OCI-M2 (cell line): ENCODE results near the gene RPTN.

ENCODE experiments used
- DNase-seq: peaks from one replicate; lab custom pipeline; 2025; ENCODE audit not compliant: unreplicated experiment; lab: John Stamatoyannopoulos, UW

Gene RPTN

DNA sequence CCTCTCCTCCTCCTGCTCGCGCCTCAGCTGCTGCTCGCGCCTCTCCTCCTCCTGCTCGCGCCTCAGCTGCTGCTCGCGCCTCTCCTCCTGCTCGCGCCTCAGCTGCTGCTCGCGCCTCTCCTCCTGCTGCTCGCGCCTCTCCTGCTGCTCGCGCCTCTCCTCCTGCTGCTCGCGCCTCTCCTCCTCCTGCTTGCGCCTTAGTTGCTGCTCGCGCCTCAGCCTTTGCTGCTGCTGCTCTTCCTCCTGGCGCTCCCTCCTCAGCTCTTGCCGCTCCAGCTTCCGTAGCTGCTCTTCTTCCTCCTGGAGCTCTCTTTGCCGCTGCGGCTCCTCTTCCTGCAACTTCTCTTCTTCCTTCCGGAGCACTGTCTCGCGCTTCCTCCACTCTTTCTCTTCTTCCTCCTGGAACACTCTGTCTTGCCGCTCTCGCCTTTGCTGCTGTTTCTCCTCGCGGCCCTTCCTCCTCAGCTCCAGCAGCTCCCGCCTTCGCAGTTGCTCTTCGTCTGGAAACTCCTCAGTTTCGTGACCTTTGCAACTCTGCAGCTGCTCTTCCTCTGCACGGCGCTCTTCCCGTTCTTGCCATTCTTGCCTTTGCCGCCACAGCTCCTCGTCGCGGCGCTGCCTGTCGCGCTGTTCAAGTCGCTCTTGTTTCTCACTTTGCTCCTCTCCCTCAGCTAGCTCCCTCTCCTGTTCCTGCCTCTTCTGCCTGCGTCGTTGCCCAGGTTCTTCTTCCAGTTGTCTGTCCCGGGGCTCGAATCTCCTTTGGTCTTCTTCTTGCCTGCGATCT lies 46.7 kb downstream of the RPTN start:
- no peak for DNase-seq

DNA sequence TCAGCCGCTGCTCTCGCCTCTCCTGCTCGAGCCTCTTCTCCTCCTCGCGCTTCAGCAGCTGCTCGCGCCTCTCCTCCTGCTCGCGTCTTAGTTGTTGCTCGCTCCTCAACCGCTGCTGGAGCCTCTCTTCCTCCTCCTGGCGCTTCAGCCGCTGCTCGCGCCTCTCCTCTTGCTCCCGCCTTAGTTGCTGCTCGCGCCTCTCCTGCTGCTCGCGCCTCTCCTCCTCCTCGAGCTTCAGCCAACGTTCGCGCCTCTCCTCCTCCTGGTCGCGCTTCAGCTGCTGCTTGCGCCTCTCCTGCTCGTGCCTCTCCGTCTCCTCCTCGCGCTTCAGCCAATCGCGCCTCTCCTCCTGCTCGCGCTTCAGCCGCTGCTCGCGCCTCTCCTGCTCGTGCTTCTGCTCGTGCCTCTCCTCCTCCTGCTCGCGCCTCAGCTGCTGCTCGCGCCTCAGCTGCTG lies 47.5 kb downstream of the RPTN start:
- no peak for DNase-seq

DNA sequence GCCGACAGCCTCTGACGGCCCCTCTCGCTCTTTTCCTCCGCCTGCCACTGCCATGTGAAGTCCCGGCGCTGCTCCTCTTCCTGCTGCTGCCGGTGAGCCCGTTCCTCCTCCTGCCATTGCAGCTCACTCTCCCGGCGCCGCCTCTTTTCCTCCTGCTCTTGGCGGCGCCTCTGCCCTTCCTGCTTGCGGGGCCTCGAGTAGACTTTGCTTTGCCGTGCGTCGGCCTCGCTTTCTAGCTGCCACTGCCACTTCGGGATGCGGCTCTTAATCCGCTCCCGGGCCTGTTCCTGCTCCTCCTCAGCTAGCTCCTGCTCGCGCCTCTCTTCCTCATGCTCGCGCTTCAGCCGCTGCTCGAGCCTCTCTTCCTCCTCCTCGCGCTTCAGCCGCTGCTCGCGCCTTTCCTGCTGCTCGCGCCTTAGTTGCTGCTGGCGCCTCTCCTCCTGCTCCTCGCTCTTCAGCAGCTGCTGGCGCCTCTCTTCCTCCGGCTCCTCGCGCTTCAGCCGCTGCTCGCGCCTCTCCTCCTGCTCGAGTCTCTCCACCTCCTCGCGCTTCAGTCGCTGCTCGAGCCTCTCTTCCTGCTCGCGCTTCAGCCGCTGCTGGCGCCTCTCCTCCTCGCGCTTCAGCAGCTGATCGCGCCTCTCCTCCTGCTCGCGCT lies 48.0 kb downstream of the RPTN start:
- no peak for DNase-seq

DNA sequence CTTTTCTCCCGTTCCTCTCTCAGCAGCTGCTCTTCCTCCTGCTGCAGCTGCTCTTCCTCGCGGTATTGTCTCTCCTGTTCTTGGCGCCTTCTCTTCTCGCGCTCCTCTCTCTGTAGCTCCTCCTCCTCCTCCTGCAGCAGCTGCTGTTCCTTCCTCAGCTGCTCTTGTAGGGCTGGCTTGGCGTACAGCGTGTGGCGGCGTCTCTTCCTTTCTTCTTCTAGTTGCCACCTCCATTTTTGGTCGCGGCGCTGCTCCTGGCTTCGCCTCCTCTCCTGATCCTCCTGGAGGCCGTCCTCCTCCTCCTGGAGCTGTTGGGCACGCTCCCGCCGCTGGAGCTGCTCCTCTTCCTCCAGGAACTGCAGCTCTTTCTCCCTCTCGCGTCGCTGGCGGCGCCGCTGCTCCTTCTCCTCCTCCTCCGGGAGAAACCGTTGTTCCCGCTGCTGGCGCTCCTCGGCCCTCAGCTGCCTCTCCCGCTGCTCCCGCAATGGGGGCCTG lies 48.6 kb downstream of the RPTN start:
- no peak for DNase-seq

DNA sequence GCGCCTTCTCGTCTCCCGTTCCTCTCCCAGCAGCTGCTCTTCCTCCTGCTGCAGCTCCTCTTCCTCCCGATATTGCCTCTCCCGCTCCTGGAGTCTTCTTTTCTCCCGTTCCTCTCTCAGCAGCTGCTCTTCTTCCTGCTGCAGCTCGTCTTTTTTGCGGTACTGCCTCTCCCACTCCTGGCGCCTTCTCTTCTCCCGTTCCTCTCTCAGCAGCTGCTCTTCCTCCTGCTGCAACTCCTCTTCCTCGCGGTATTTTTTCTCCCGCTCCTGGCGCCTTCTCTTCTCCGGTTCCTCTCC lies 49.1 kb downstream of the RPTN start:
- no peak for DNase-seq

DNA sequence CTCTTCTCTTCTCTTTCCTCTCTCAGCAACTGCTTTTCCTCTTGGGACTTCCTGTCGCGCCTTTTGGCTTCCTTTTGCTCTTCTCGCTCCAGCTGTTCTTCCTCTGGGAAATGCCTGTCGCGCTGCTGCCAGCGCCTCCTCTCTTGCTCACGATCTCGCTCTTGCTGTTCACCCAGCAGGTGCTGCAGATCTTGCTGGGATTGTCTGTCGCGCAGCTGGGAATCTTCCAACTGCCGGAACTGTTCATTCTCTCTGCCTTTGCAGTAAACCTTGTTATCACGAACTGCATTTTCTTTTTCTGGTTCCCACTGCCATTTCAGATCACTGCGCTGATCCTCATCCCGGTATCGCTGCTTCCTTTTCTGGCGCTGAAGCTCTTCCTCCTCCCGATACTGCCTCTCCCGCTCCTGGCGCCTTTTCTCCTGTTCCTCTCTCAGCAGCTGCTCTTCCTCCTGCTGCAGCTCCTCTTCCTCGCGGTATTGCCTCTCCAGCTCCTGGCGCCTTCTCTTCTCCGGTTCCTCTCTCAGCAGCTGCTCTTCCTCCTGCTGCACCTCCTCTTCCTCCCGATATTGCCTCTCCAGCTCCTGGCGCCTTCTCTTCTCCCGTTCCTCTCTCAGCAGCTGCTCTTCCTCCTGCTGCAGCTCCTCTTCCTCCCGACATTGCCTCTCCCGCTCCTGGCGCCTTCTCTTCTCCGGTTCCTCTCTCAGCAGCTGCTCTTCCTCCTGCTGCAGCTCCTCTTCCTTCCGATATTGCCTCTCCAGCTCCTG lies 49.6 kb downstream of the RPTN start:
- DNase-seq = no peak

DNA sequence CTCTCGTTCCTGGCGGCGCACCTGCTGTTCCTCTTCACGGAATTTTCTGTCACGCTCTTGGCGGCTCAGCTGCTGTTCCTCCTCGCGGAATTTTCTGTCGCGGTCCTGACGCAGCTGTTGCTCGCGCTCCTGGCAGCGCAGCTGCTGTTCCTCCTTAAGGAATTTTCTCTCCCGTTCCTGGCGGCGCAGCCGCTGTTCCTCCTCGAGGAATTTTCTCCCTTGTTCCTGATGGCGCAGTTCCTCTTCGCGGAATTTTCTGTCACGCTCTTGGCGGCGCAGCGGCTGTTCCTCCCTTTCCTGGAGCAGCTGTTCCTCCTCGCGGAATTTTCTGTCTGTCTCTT lies 50.2 kb downstream of the RPTN start:
- no peak for DNase-seq

DNA sequence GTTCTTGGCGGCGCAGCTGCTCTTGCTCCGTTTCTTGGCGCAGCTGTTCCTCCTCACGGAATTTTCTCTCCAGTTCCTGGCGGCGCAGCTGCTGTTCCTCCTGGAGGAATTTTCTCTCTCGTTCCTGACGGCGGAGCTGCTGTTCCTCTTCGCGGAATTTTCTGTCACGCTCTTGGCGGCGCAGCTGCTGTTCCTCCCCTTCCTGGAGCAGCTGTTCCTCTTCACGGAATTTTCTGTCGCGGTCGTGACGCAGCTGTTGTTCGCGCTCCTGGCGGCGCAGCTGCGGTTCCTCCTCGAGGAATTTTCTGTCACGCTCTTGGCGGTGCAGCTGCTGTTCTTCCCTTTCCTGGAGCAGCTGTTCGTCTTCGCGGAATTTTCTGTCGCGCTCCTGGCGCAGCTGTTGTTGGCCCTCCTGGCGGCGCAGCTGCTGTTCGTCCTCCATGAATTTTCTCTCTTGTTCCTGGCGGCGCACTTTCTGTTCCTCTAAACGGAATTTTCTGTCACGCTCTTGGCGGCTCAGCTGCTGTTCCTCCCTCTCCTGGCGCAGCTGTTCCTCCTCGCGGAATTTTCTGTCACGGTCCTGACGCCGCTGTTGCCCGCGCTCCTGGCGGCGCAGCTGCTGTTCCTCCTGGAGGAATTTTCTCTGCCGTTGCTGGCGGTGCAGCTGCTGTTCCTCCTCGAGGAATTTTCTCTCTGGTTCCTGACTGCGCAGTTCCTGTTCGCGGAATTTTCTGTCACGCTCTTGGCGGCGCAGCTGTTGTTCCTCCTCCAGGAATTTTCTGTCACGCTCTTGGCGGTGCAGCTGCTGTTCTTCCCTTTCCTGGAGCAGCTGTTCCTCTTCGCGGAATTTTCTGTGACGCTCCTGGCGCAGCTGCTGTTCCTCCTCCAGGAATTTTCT lies 50.8 kb downstream of the RPTN start:
- DNase-seq = no peak

DNA sequence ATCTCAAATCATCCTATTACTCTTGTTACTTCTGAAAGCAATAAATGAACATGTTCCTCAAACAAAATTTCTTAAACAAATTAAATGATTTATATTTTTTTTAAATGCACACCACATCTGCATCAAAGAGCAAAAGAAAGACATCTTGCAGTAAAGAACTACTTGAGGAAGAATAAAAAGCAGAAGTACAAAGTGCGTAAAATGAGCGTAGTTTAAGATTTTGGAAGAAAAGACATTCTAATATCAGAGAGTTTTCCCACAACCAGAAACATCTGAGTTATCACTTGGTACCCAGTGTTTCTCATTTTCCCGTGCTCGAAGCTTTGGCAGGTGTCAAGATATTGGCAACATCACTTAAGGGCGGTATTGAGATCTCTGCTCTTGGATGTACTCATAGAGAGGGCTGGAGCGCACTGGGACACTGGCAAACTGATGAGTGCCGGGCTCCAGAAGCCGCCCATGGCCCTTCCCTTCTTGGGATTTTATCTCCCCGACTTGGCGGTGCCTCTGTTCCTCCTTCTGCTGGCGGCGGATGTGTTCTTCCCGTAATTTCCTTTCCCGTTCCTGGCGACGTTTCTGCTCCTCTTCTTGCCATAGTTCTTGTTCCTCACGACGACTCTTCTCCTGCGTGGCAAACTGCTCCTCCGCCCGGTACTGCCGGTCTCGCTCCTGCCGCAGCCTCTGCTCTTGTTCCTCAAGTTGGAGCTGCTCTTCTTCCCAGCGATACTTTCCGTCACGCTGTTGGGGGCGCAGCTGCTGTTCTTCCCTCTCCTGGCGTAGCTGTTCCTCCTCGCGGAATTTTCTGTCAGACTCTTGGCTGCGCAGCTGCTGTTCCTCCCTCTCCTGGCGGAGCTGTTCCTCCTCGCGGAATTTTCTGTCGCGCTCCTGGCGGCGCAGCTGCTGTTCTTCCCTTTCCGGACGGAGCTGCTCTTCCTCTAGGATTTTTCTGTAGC lies 51.7 kb downstream of the RPTN start:
- DNase-seq = no peak

DNA sequence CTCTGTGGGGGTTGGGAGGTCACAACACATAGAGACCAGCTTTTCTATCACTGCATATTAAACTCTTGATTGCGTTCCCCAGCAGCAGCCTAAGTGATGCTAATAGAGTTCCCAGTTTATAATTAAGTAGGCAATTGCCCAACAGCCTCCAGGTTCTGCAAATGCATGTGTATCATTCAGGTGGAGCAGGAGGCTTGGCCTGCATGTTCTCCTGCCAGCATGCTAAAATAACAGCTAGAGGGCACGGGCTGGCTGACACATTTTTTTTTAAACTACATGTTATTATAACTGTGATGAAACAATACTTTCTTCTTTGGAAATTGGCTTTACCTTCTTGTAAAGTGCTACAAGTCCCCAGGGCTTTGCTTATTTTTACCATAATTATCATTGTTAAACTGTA lies 54.2 kb downstream of the RPTN start:
- no peak for DNase-seq
